GM20431 (cell line): ENCODE data around the gene HDAC4.
"Not testable (repeated sequence)": the region's sequence is repeated elsewhere in the genome, so short reads cannot be mapped to it uniquely, and the experiment has no call there.

Experiments used
- in situ Hi-C: fragments of 300-500 bp; cut with MseI, MboI; formaldehyde crosslinking; loops from one replicate; pipeline ENCODE4 v1.15.0; 2020; ENCODE audit warnings: low sequenced_read_pairs; ENCODE audit not compliant: unreplicated experiment

HDAC4 gene

GRCh38 chr2:239038773-239039478 lies 361.9 kb downstream of the HDAC4 start:
- in situ Hi-C loops: no loop called here

GRCh38 chr2:239038284-239038683 lies 362.5 kb downstream of the HDAC4 start:
- in situ Hi-C loops: not testable (repeated sequence)

GRCh38 chr2:239037559-239037910 lies 363.3 kb downstream of the HDAC4 start:
- in situ Hi-C loops: no loop called here

GRCh38 chr2:239036819-239037558 lies 363.8 kb downstream of the HDAC4 start:
- in situ Hi-C loops: no loop called here

DNA sequence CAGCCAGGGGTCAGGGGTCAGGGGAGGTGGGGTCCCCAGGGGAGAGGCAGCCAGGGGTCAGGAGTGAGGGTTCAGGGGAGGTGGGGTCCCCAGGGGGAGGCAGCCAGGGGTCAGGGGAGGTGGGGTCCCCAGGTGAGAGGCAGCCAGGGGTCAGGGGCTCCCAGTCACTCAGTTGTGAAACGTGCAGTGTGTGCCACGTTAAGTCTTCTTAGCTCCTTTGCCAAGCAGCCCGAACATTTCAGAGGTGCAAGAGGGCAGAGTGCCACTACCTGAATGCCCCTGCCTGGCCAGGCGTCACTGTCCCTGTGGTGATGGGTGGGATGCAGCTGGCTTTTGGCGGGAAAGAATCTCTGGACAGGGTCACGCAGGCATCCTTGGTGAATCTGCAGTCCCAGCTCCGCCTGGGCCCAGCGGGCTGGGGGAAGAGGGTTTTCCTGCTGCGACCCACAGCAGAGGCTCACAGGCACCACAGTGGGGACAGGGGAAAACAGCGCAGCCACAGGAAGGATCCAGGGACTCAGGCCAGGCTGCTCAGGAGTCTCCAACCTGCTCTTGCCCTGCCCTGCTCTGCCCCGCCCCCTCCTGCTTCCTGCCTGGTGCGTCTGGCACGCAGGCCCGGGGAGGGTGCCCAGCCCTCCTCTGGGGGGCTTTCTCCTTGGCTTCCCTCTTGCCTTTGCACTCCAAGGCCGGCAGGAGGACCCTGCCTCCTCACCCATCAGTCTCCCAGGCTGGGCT lies 364.7 kb downstream of the HDAC4 start:
- in situ Hi-C loops: no loop called here

DNA sequence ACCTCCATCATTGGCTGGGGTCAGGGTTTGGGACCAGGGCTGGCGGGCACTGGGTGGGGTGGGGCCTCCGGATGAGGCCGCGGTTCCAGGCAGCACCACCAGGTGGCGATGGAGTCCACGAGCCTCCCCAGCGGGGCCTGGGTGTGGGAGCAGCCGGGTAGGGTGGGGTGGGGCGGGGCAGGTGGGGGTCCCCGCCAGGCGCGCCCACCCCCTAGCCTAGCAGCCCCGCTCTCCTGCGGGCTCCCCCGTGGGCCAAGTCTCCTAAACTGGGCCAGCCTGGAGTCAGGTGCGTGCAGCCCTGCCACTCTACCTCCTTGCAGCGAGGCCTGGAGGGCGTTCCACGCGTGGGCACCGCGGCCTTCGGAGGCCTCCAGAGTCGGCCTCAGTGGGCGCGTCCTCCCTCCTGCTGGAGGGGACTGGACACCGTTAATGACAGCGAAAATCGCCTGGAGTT lies 365.4 kb downstream of the HDAC4 start:
- in situ Hi-C loops: no loop called here

DNA sequence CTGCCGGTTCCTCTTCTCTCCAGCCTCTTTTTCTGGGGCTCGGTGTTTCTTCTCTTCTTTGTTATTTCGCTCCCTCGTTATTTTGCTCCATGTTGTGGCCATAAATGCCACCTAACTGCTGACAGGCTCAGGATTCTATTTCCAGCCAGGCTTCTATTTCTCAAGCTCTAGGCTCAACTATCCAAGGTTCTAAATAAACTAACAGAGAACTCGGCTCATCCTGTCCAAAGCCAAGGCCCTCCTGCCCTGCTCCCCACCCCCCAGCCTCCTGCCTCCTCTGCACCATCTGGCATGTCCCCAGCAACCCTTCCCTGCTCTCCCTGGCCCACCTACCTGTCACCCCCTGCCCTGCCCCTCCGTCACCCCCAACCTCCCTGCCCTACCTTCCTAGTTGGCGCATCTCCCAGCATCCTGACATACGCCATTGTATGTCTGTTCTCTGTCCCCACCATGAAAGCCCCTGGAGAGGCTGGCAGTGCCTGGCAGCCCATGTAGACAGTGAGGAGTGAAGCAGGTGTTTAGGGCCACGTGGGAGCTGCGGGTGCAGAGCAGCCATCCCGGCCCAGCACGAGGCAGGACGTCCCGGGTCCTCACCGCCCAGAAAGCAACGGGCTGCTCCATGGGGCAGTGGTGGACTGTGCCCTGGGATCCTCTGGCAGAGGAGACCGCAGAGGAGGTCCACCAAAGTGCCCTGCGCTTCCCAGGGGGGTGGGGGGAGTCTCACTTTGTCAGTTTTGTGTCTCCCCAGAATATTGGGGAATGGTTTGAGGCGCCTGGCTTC lies 366.1 kb downstream of the HDAC4 start:
- in situ Hi-C loops: no loop called here

DNA sequence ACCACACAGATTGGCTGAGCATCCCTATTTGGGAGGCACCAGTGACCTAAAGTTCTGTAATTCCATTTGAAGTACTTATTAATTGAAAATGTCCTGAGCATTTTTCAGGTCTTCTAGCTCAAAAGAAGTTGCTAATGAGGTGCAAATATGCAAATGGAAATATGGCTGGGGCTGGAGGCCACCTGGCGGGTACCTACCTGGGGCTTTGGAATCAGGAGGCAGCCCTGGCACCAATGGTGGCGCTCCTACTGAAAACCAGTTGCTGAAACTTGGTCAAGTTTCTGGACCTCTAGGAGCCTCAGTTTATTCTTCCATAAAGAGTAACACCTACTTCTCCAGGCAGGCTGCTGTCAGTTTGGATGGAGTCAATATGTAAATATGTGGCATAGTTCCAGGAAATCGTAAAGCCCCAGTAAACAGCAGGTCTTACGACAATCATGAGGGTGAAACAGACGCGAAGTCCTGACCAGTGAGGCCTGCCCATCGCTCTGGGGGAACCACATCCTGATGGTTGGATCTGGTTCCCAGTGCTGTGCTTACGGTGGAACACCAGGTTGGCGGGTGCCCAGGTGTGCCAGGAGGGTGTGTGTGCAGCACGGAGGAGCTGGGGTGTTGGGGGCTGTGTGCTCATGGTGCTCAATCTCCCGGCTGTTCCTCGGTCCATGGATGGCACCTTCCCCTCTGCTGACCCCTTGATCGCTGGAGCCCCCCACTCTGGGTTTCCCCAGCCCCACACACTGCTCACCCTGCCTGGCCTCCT lies 366.8 kb downstream of the HDAC4 start:
- in situ Hi-C loops: no loop called here

- in situ Hi-C loops: no loop called here
Measured at GRCh38 chr2:239029958-239030357, 370.9 kb downstream of the HDAC4 start.

DNA sequence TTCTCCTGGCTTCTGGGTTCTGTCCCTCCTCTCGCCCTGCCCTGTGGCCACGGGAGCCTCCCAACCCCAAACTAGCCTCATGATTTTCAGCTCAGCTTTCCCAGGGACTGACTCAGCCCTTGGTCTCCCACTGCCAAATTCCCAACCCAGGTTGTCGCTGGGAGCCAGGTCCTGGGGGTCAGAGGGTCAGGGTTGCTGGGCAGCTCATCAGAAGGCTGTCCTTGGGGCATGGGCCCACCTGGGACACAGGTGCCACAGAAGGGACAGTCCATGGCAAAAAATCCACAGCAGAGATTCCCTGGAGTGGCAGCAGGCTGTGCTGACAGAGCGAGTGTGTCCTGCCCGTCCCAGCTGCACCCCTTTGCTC lies 372.6 kb downstream of the HDAC4 start:
- in situ Hi-C loops: no loop called here

- in situ Hi-C loops: no loop called here
Measured at GRCh38 chr2:239027391-239028252, 373.2 kb downstream of the HDAC4 start.

GRCh38 chr2:239026711-239027361 lies 374.0 kb downstream of the HDAC4 start:
- in situ Hi-C loops: no loop called here

DNA sequence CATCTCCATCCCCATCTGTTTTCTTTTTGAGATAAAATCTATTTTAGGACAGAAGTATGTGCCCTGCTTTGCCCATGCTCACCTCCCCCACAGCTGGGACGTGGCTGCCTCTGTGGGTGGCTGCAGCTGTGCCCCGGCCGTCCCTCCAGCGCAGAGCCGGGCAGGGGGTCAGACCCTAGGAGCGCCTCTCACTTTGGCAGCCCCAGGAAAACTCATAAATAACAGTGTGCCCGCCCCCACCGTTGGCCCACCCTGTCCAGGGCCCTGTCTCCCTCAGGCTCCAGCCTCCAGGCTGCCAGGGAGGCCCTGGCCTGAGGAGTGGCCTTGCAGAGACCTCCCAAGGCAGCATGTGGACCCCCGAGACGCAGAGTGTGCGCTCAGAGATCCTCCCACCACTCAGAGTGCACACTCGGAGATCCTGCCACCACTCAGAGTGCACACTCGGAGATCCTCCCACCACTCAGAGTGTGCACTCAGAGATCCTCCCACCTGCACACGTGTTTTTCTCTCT lies 374.8 kb downstream of the HDAC4 start:
- in situ Hi-C loops: no loop called here

DNA sequence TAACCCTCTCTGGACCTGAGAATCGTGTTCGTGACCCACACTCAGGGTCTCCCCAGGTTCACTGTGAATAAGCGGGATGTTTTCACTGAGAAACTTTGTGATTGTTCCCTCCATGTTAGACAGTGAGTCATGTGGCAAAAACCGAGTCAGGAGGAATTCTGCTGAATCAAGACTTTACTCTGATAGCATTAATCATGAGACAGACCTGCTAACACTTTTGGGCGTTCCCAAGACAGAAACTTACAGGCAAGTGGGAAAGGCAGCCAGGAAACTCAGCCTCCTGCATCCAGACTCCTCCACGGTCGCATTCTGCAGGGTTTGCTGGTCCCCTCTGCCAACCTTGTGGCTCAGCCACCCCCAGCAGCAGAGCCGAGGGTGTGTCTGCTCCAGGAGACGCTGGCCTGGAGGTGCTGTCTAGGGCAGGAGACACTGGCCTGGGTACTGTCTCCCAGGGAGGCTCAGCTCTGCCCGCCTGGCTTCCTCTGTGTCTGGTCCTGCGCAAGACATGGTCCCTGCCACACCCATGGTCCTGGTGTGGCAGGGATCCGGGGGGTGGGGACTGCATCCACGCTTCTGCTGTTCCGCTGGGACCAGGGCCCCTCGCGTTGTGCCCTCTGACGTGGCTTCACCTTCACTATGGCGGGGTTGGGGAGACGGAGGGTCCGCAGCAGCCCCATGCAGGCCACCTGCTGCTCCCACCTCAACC lies 375.6 kb downstream of the HDAC4 start:
- in situ Hi-C loops: no loop called here

GRCh38 chr2:239024226-239024625 lies 376.6 kb downstream of the HDAC4 start:
- in situ Hi-C loops: no loop called here

GRCh38 chr2:239022437-239023260 lies 378.2 kb downstream of the HDAC4 start:
- in situ Hi-C loops: no loop called here
